MM.1S (cell line): Measurements from ENCODE around the gene PRKD1.
A peak's percentile ranks its signal among the peaks of the same experiment; 100 is the strongest.

ENCODE experiments used
- DNase-seq: peaks from one replicate; pipeline ENCODE4 v3.0.0-alpha.2; 2015
- H2AFZ ChIP-seq: fragments of 300-600 bp; sonication (generic); 2 replicates; pipeline ENCODE4 v1.6.0; 2016; ENCODE audit warnings: antibody characterized with exemption, low read length
- H3F3A ChIP-seq: fragments of 300-600 bp; sonication (generic); 2 replicates; pipeline ENCODE4 v1.6.1; 2016; ENCODE audit warnings: mild to moderate bottlenecking, antibody characterized with exemption, low read length, moderate library complexity, mixed read lengths; ENCODE audit not compliant: insufficient read depth
- H3K27ac ChIP-seq: fragments of 300-600 bp; sonication (generic); 2 replicates; pipeline ENCODE4 v1.5.1; 2016; ENCODE audit warnings: mild to moderate bottlenecking, low read length
- H3K27me3 ChIP-seq: fragments of 300-600 bp; sonication (generic); replicated peaks from 2 replicates; pipeline ENCODE4 v1.6.0; 2016; ENCODE audit warnings: low read length; ENCODE audit not compliant: insufficient read depth
- H3K36me3 ChIP-seq: fragments of 300-600 bp; sonication (generic); replicated peaks from 2 replicates; pipeline ENCODE4 v1.6.1; 2016; ENCODE audit warnings: mild to moderate bottlenecking, low read length, mixed read lengths; ENCODE audit not compliant: insufficient read depth
- H3K4me1 ChIP-seq: fragments of 300-600 bp; sonication (generic); 2 replicates; pipeline ENCODE4 v1.6.1; 2016; ENCODE audit warnings: low read length, mixed read lengths
- H3K4me2 ChIP-seq: fragments of 300-600 bp; sonication (generic); 2 replicates; pipeline ENCODE4 v1.6.0; 2016; ENCODE audit warnings: low read depth, low read length
- H3K4me3 ChIP-seq: fragments of 300-600 bp; sonication (generic); 2 replicates; pipeline ENCODE4 v1.5.1; 2016; ENCODE audit warnings: low read length, mixed read lengths
- H3K79me2 ChIP-seq: fragments of 300-600 bp; sonication (generic); 2 replicates; pipeline ENCODE4 v1.6.1; 2016; ENCODE audit warnings: mixed run types, low read length, mixed read lengths
- H3K9ac ChIP-seq: fragments of 300-600 bp; sonication (generic); 2 replicates; pipeline ENCODE4 v1.6.1; 2016; ENCODE audit warnings: low read length, mixed read lengths
- H3K9me2 ChIP-seq: fragments of 300-600 bp; sonication (generic); replicated peaks from 2 replicates; pipeline ENCODE4 v1.6.1; 2016; ENCODE audit warnings: mild to moderate bottlenecking, low read length, mixed read lengths; ENCODE audit not compliant: insufficient read depth
- H3K9me3 ChIP-seq: fragments of 300-600 bp; sonication (generic); replicated peaks from 2 replicates; pipeline ENCODE4 v1.6.1; 2016; ENCODE audit warnings: mild to moderate bottlenecking, low read length, mixed read lengths; ENCODE audit not compliant: insufficient read depth
- H4K20me1 ChIP-seq: fragments of 300-600 bp; sonication (generic); 2 replicates; pipeline ENCODE4 v1.6.1; 2016; ENCODE audit warnings: mild to moderate bottlenecking, low read length, moderate library complexity, mixed read lengths; ENCODE audit not compliant: insufficient read depth
- CTCF ChIP-seq: fragments of 300-600 bp; sonication (generic); IDR thresholded peaks from 2 replicates; pipeline ENCODE4 v1.5.1; 2016; ENCODE audit warnings: antibody characterized with exemption, low read length, mixed read lengths
- EZH2 ChIP-seq: fragments of 300-600 bp; sonication (generic); optimal IDR thresholded peaks from 2 replicates; pipeline ENCODE3; 2017; ENCODE audit warnings: low read depth, mild to moderate bottlenecking, antibody characterized with exemption, low read length, mixed read lengths
- EZH2phosphoT487 ChIP-seq: fragments of 300-600 bp; sonication (generic); IDR thresholded peaks from 2 replicates; pipeline ENCODE4 v1.6.1; 2018; ENCODE audit warnings: antibody characterized with exemption, low read length

The PRKD1 gene

GRCh38 chr14:29740491-29740890 lies 187.2 kb downstream of the PRKD1 start:
- Histone ChIP-seq H3K27me3 (no peaks in the 10 kb centered on the region), H2AFZ (no peak overlapping the region), H3K9ac (no peak overlapping the region), H3K4me1 (peaks cover 10% of the 10 kb centered on the region; the same call in 1 of the 2 replicates), H4K20me1 (no peaks in the 10 kb centered on the region), H3K27ac (no peak overlapping the region), H3K9me2 (no peaks in the 10 kb centered on the region), H3K79me2 (no peaks in the 10 kb centered on the region), H3K9me3 (no peaks in the 10 kb centered on the region), H3K4me2 (no peak overlapping the region), H3K4me3 (no peak overlapping the region), H3F3A (no peaks in the 10 kb centered on the region), H3K36me3 (no peaks in the 10 kb centered on the region)
- no peak for DNase-seq
- TF ChIP-seq EZH2phosphoT487: no peak
- no peak for TF ChIP-seq EZH2
- no peak for TF ChIP-seq CTCF

GRCh38 chr14:29738950-29739349 lies 188.7 kb downstream of the PRKD1 start:
- H3K79me2 ChIP-seq: no peaks in the 10 kb centered on the region
- H3F3A ChIP-seq: no peaks in the 10 kb centered on the region
- peak overlapping the region; percentile 32; the same call in 1 of the 2 replicates for H3K4me2 ChIP-seq
- H3K27ac ChIP-seq: no peak overlapping the region
- no peak for TF ChIP-seq CTCF
- no peak for TF ChIP-seq EZH2
- TF ChIP-seq EZH2phosphoT487: no peak
- H4K20me1 ChIP-seq: no peaks in the 10 kb centered on the region
- H2AFZ ChIP-seq: no peak overlapping the region
- H3K27me3 ChIP-seq: no peaks in the 10 kb centered on the region
- no peak overlapping the region for H3K4me3 ChIP-seq
- H3K9me3 ChIP-seq: no peaks in the 10 kb centered on the region
- no peaks in the 10 kb centered on the region for H3K36me3 ChIP-seq
- H3K4me1 ChIP-seq: peaks cover 10% of the 10 kb centered on the region; the same call in 1 of the 2 replicates
- no peak overlapping the region for H3K9ac ChIP-seq
- no peaks in the 10 kb centered on the region for H3K9me2 ChIP-seq
- peak; percentile 23 for DNase-seq

- Histone ChIP-seq H3K79me2 (no peaks in the 10 kb centered on the region), H3K36me3 (no peaks in the 10 kb centered on the region), H3K27ac (no peak overlapping the region), H3K9ac (no peak overlapping the region), H2AFZ (no peak overlapping the region), H3K4me1 (peaks cover 10% of the 10 kb centered on the region; the same call in 1 of the 2 replicates), H4K20me1 (no peaks in the 10 kb centered on the region), H3K4me3 (no peak overlapping the region), H3K4me2 (peak overlapping the region; percentile 32; the same call in 1 of the 2 replicates), H3F3A (no peaks in the 10 kb centered on the region), H3K9me3 (no peaks in the 10 kb centered on the region), H3K27me3 (no peaks in the 10 kb centered on the region), H3K9me2 (no peaks in the 10 kb centered on the region)
- TF ChIP-seq CTCF (no peak), EZH2 (no peak), EZH2phosphoT487 (no peak)
- peak; percentile 6 for DNase-seq
These were observed 189.6 kb downstream of the PRKD1 start for GRCh38 chr14:29738056-29738455.
